Transverse colon (tissue), 4 donors: ENCODE data around the gene OMP. TPM values are rescaled to one million over a fixed set of nuclear protein-coding genes. Genes with fewer than 3 reads are reported as not detected.

Experiments used
- DNase-seq: peaks from one replicate; pipeline ENCODE4 v3.0.0-alpha.2; 2019
- H3K27ac ChIP-seq, 4 donors: fragments of 200-600 bp; sonication (generic); 2 replicates each; pipeline ENCODE4 v1.5.1; 2016 to 2018; ENCODE audit warnings: inconsistent platforms in 4 of 4
- H3K27me3 ChIP-seq: fragments of 200-600 bp; sonication (generic); 2 replicates; pipeline ENCODE4 v1.5.1; 2017; ENCODE audit warnings: inconsistent platforms
- H3K36me3 ChIP-seq, 4 donors: fragments of 200-600 bp; sonication (generic); 2 replicates each; pipeline ENCODE4 v1.5.1; 2017 to 2019; ENCODE audit warnings: inconsistent platforms in 4 of 4
- H3K4me1 ChIP-seq, 4 donors: fragments of 200-600 bp; sonication (generic); 2 replicates each; pipeline ENCODE4 v1.5.1; 2017 to 2020; ENCODE audit warnings: inconsistent platforms in 4 of 4
- H3K4me3 ChIP-seq, 4 donors: fragments of 200-600 bp; sonication (generic); 1 replicate in 1 of 4; 2 replicates in 3 of 4; pipeline versions ENCODE4 v1.5.1 to v1.6.1; 2017 to 2019; ENCODE audit warnings: inconsistent platforms in 4 of 4
- H3K9me3 ChIP-seq, 2 donors: fragments of 200-600 bp; sonication (generic); 2 replicates each; pipeline ENCODE4 v1.5.1; 2017 to 2019; ENCODE audit warnings: inconsistent platforms in 2 of 2
- EP300 ChIP-seq: sonication (generic); formaldehyde crosslinking; IDR thresholded peaks from one replicate; pipeline ENCODE4 v1.6.1; 2017; ENCODE audit warnings: antibody characterized with exemption, low read depth
- POLR2A ChIP-seq: fragments of 450-650 bp; IDR thresholded peaks from one replicate; pipeline ENCODE4 v1.6.1; 2016; ENCODE audit warnings: antibody characterized with exemption, mild to moderate bottlenecking, moderate library complexity
- POLR2AphosphoS5 ChIP-seq, 3 donors: sonication (generic); formaldehyde crosslinking; IDR thresholded peaks; one replicate each; pipeline ENCODE4 v1.6.1; 2016; ENCODE audit warnings: antibody characterized with exemption in 3 of 3
- WGBS, 2 donors: methylation state at CpG; one replicate each; pipeline ENCODE4 v1.1.5; 2018; ENCODE audit warnings: low coverage in 1 of 2; 5-methylcytosine and 5-hydroxymethylcytosine counted together
- in situ Hi-C, 4 donors: fragments of 200-750 bp; cut with MboI; loops; one replicate each; pipeline versions ENCODE4 v1.15.0 to v1.15.1; 2017; ENCODE audit warnings: low sequenced_read_pairs in 3 of 4, low pct_ligation_motif_present in 1 of 4, low pct_unique_long_range_greater_than_20kb in 1 of 4
- intact Hi-C: fragments of 100-400 bp; cut with DNase I; formaldehyde crosslinking; loops from one replicate; pipeline ENCODE4 v1.15.1; 2023; ENCODE audit warnings: low total_unique reads
- total RNA-seq, 4 donors: library from RNA; depleted of rRNA; stranded (reverse); fragments of >200 nt; gene quantifications; one replicate each; pipeline ENCODE4 v1.1.0, GENCODE V29; 2016
- TF ChIP-seq, protein P1 (sequence below), 5 experiments: fragments of 200-600 bp in 3 of 5; fragments of 450-650 bp in 2 of 5; sonication (generic) in 3 of 5; IDR thresholded peaks; 1 replicate in 2 of 5; 2 replicates in 3 of 5; pipeline ENCODE4 v1.5.1; 2016 to 2017; ENCODE audit warnings: antibody characterized with exemption in 5 of 5, inconsistent platforms in 3 of 5, mild to moderate bottlenecking in 2 of 5, moderate library complexity in 1 of 5

OMP gene
- total RNA-seq, 4 donors from 2014 or later, result 16.0 to 126 (median 49.4) TPM

DNA sequence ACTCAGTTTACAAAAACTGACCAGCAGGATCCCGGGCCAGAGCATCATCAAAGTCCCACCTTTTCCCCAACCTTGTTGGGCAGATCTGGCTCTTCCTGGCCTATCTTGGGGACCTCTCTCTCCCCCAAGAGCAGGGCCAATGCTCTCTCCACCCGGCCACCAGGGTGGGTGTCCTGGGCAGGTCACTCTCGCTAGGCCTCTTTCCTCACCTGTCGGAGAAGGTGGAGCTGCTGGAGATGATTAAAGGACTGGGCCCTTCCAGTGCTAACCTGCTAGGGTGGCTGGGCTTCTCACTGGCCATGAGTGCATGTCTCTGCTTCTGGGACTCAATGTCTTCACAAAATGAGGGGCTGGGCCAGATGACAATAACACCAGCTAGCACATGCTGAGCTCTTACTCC lies 38.8 kb upstream of the OMP start:
- intact Hi-C loops (no loop called here), in situ Hi-C loops (no loop called here)
- no peaks in the 10 kb centered on the region for H3K9me3 ChIP-seq
- WGBS, 2 donors, result 98 to 100% methylated on average over 1 to 4 of the region's 4 CpGs
- DNase-seq, result no peak
- H3K4me1 ChIP-seq, result peaks cover 4 to 55% (median 36%) of the 10 kb centered on the region in 4 donors
- no peaks in the 10 kb centered on the region for H3K27me3 ChIP-seq
- H3K36me3 ChIP-seq, result no peaks in the 10 kb centered on the region
- TF ChIP-seq, protein P1, sequence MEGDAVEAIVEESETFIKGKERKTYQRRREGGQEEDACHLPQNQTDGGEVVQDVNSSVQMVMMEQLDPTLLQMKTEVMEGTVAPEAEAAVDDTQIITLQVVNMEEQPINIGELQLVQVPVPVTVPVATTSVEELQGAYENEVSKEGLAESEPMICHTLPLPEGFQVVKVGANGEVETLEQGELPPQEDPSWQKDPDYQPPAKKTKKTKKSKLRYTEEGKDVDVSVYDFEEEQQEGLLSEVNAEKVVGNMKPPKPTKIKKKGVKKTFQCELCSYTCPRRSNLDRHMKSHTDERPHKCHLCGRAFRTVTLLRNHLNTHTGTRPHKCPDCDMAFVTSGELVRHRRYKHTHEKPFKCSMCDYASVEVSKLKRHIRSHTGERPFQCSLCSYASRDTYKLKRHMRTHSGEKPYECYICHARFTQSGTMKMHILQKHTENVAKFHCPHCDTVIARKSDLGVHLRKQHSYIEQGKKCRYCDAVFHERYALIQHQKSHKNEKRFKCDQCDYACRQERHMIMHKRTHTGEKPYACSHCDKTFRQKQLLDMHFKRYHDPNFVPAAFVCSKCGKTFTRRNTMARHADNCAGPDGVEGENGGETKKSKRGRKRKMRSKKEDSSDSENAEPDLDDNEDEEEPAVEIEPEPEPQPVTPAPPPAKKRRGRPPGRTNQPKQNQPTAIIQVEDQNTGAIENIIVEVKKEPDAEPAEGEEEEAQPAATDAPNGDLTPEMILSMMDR (IDR thresholded peaks at IDR 0.05), result no peak
- TF ChIP-seq POLR2A (no peak), EP300 (no peak), POLR2AphosphoS5 (IDR thresholded peaks at IDR 0.05) (no peak)
- no peak overlapping the region for H3K4me3 ChIP-seq
- peak overlapping the region; percentile 56 to 73 (median 66) for H3K27ac ChIP-seq

DNA sequence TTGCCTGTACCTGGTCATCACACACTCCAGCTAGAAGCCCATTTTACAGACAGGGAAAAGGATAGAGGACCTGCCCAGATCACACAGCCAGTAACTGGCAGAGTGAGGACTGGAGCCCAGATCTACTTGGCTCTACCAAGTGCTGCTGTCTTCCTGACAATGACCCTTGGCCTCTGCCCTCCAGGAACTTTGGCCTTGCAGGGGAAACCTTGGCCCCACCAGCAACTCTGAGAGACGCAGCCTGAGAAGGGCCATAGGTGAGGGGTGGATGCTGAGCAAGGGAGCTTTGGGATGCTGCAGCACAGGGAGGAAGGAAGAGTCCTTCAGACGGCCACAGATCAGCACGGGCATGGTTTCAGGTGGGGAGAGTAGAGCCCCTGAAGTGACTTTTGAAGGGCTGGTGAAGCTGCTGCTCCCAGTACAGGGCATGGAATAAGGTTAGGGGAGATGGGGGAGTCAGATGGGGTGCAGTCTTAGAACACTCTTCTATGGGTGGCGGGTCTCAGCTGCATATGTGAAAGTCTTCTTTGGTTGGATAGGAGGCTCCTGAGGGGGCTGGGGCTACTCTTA lies 37.9 kb upstream of the OMP start:
- WGBS, 2 donors, result 92 to 94% methylated on average over 2 to 4 of the region's 4 CpGs
- intact Hi-C loops, result no loop called here
- H3K27me3 ChIP-seq, result no peaks in the 10 kb centered on the region
- in situ Hi-C loops, result no loop called here
- H3K9me3 ChIP-seq, result no peaks in the 10 kb centered on the region
- no peak for DNase-seq
- no peaks in the 10 kb centered on the region for H3K36me3 ChIP-seq
- peak overlapping the region in 1 of 4 donors; percentile 96 for H3K27ac ChIP-seq
- TF ChIP-seq EP300 (no peak), POLR2AphosphoS5 (IDR thresholded peaks at IDR 0.05) (no peak), POLR2A (no peak)
- TF ChIP-seq, protein P1 (IDR thresholded peaks at IDR 0.05), result no peak
- no peak overlapping the region for H3K4me3 ChIP-seq
- peaks cover 7 to 63% (median 44%) of the 10 kb centered on the region in 4 donors for H3K4me1 ChIP-seq

DNA sequence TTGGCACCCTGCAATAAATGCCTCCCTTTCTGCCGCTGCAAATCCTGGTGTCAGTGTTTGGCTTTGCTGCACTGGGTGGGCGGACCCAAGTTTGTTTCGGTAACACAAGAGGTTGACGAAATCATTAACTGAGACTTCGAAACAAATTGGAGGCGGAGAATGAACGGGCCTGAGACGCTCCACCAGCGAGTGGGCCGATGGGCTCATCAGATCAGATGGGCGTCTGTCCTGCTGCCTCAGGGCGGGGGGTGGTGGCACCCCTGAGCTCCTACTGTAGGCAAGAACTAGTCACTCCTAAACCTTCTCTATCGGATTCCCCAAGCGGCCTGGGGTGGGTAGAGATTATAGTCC lies 36.8 kb upstream of the OMP start:
- no peaks in the 10 kb centered on the region for H3K27me3 ChIP-seq
- peak; percentile 60 for DNase-seq
- no peaks in the 10 kb centered on the region for H3K9me3 ChIP-seq
- in situ Hi-C loops, result no loop called here
- 33% methylated on average over 14 of the region's 14 CpGs; no CpG with 5 or more reads in 1 of the 2 donors for WGBS, 2 donors
- peak overlapping the region; percentile 45 to 85 (median 69) for H3K4me3 ChIP-seq
- TF ChIP-seq EP300 (no peak), POLR2A (no peak), POLR2AphosphoS5 (IDR thresholded peaks at IDR 0.05) (peak; percentile 39 to 57 (median 45))
- TF ChIP-seq, protein P1 (IDR thresholded peaks at IDR 0.05), result no peak
- H3K4me1 ChIP-seq, result peaks cover 7 to 68% (median 44%) of the 10 kb centered on the region in 4 donors
- H3K27ac ChIP-seq, result peak overlapping the region; percentile 92 to 96 (median 94)
- intact Hi-C loops, result no loop called here
- no peaks in the 10 kb centered on the region for H3K36me3 ChIP-seq

DNA sequence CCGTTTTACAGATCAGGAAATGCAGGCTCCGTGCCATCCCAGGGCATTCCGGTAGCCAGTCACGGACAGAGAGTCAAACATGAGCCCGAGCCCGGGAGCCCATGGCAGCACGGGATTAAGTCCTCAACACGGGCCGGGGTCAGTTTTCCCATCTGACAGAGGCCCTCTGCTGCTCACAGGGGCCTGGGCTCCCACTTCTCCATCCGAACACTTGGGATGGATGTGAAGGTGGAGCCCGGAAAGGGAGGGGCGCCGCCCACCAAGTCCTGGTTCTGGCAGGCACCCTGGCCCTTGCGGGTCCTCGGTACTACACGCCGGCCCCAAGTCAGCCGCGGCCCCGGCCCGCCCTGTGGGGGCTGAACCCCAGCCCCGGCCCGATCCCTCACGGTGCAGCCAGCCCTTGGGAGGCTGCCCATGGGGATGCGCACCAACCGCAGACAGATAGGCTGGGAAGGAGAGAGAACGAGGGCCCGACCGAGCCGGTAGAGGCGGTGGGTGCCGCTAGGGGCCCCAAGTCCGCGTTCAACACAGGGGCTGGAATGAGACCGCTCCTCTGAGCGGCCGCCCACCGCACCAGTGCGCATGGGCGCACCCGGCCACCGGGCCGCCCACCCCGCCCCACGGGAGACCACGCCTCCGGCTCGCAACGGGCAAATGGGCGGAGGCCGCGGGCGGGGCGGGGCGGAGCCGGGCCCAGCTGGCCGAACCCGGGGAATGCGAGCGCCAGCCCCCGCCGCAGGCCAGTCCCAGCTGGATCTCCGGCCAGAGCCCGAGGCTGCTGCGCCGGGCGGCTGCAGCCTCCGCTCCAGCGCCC lies 36.2 kb upstream of the OMP start, which contains the start of gene CAPN5:
Gene CAPN5, plus strand, starts transcription at position 743 of the 814 bp plus-strand sequence. CDS start 17,916 bp downstream, outside the sequence.
- intact Hi-C loops, result no loop called here
- H3K4me1 ChIP-seq, result peaks cover 7 to 73% (median 49%) of the 10 kb centered on the region in 4 donors

More for the DNA sequence above, 36.2 kb upstream of the OMP start, which contains the start of gene CAPN5:
- H3K9me3 ChIP-seq, result no peaks in the 10 kb centered on the region
- DNase-seq, result peak; percentile 95
- in situ Hi-C loops, result no loop called here
- 2% methylated on average over 50 of the region's 69 CpGs; no CpG with 5 or more reads in 1 of the 2 donors for WGBS, 2 donors
- no peaks in the 10 kb centered on the region for H3K27me3 ChIP-seq
- no peaks in the 10 kb centered on the region for H3K36me3 ChIP-seq
- H3K27ac ChIP-seq, result peak within 1 kb of the TSS; percentile 92 to 96 (median 94)
- TF ChIP-seq, protein P1 (IDR thresholded peaks at IDR 0.05), result peak in 4 of 5 experiments; percentile 25 to 54 (median 32)
- TF ChIP-seq POLR2A (peak; percentile 86), EP300 (no peak), POLR2AphosphoS5 (IDR thresholded peaks at IDR 0.05) (peak; percentile 86 to 89 (median 88))
- peak within 1 kb of the TSS; percentile 52 to 85 (median 69) for H3K4me3 ChIP-seq
